Tibial nerve (tissue), 4 donors: ENCODE measurements around the gene DGKD. TPM values are rescaled to one million over a fixed set of nuclear protein-coding genes. Genes with fewer than 3 reads are reported as not detected.
A peak's percentile ranks its signal among the peaks of the same experiment; 100 is the strongest.

Source experiments
- DNase-seq, 2 donors: peaks; one replicate each; pipeline ENCODE4 v3.0.0-alpha.2; 2019; ENCODE audit warnings: low spot score in 2 of 2
- H3K27ac ChIP-seq, 4 donors: fragments of 200-600 bp; sonication (generic) in 3 of 4; one replicate each; pipeline ENCODE4 v1.5.1; 2017 to 2019; ENCODE audit warnings: mild to moderate bottlenecking in 1 of 4
- H3K27me3 ChIP-seq, 2 donors: fragments of 200-600 bp; sonication (generic) in 1 of 2; one replicate each; pipeline versions ENCODE4 v1.5.1 to v1.6.0; 2017 to 2019
- H3K36me3 ChIP-seq, 3 donors: fragments of 200-600 bp; sonication (generic); one replicate each; pipeline ENCODE4 v1.5.1; 2018 to 2019
- H3K4me1 ChIP-seq, 4 donors: fragments of 200-600 bp; sonication (generic) in 3 of 4; one replicate each; pipeline ENCODE4 v1.5.1; 2017 to 2019
- H3K4me3 ChIP-seq, 4 donors: fragments of 200-600 bp; sonication (generic) in 3 of 4; one replicate each; pipeline ENCODE4 v1.5.1; 2017 to 2019; ENCODE audit warnings: mild to moderate bottlenecking in 1 of 4, moderate library complexity in 1 of 4
- H3K9me3 ChIP-seq, 4 donors: fragments of 200-600 bp; sonication (generic) in 3 of 4; one replicate each; pipeline ENCODE4 v1.5.1; 2017 to 2019
- EP300 ChIP-seq, 2 donors: sonication (generic); formaldehyde crosslinking; IDR thresholded peaks; one replicate each; pipeline ENCODE4 v1.6.1; 2017; ENCODE audit warnings: antibody characterized with exemption in 2 of 2, mild to moderate bottlenecking in 1 of 2
- POLR2A ChIP-seq, 2 donors: fragments of 450-650 bp; IDR thresholded peaks; one replicate each; pipeline ENCODE4 v1.6.1; 2017; ENCODE audit warnings: antibody characterized with exemption in 2 of 2, mild to moderate bottlenecking in 2 of 2, moderate library complexity in 2 of 2
- WGBS, 2 donors: methylation state at CpG; one replicate each; pipeline ENCODE4 v1.1.5; 2018; 5-methylcytosine and 5-hydroxymethylcytosine counted together
- total RNA-seq, 4 donors: library from RNA; depleted of rRNA; stranded (reverse); fragments of >200 nt; gene quantifications; one replicate each; pipeline ENCODE4 v1.1.0, GENCODE V29; 2016
- TF ChIP-seq, protein P1 (sequence below), 5 experiments: fragments of 200-600 bp in 3 of 5; fragments of 450-650 bp in 2 of 5; sonication (generic) in 3 of 5; IDR thresholded peaks; one replicate each; pipeline ENCODE4 v1.5.1; 2016 to 2019; ENCODE audit warnings: antibody characterized with exemption in 5 of 5, mild to moderate bottlenecking in 3 of 5, moderate library complexity in 2 of 5

DGKD gene
- total RNA-seq, 4 donors from 2014 or later, result 6.5 to 11.7 (median 7.4) TPM

DNA sequence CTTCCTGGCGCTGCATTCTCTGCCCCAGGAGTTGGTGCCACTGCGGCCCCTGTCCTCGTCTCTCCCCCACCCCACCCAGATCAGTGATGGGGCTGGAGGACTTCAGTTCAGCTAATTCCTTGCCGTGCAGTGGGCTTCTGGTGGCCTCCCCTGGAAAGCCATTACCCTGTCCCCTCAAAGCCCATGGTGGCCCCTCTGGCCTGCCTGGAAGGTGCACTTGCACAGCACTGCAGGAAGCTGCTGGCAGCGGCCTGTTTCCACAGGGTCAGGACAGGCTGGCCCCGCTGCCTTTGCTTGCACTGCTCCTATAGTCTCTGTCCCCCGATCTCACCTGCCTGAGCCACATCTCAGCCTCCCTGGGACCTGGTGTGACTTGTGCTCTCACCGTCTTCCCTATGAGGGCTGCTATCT is 107.2 kb downstream of the DGKD start:
- Histone ChIP-seq H3K9me3 (no peaks in the 10 kb centered on the region), H3K27me3 (no peaks in the 10 kb centered on the region), H3K27ac (no peak overlapping the region), H3K4me3 (no peak overlapping the region), H3K36me3 (peaks cover 4 to 99% (median 15%) of the 10 kb centered on the region in 3 donors), H3K4me1 (no peaks in the 10 kb centered on the region)
- 85 to 99% methylated on average over 6 to 8 of the region's 8 CpGs for WGBS, 2 donors
- TF ChIP-seq, protein P1, sequence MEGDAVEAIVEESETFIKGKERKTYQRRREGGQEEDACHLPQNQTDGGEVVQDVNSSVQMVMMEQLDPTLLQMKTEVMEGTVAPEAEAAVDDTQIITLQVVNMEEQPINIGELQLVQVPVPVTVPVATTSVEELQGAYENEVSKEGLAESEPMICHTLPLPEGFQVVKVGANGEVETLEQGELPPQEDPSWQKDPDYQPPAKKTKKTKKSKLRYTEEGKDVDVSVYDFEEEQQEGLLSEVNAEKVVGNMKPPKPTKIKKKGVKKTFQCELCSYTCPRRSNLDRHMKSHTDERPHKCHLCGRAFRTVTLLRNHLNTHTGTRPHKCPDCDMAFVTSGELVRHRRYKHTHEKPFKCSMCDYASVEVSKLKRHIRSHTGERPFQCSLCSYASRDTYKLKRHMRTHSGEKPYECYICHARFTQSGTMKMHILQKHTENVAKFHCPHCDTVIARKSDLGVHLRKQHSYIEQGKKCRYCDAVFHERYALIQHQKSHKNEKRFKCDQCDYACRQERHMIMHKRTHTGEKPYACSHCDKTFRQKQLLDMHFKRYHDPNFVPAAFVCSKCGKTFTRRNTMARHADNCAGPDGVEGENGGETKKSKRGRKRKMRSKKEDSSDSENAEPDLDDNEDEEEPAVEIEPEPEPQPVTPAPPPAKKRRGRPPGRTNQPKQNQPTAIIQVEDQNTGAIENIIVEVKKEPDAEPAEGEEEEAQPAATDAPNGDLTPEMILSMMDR (IDR thresholded peaks at IDR 0.05), result no peak
- TF ChIP-seq POLR2A (IDR thresholded peaks at IDR 0.05), result no peak
- no peak for TF ChIP-seq EP300 (IDR thresholded peaks at IDR 0.05)
- DNase-seq, result no peak

DNA sequence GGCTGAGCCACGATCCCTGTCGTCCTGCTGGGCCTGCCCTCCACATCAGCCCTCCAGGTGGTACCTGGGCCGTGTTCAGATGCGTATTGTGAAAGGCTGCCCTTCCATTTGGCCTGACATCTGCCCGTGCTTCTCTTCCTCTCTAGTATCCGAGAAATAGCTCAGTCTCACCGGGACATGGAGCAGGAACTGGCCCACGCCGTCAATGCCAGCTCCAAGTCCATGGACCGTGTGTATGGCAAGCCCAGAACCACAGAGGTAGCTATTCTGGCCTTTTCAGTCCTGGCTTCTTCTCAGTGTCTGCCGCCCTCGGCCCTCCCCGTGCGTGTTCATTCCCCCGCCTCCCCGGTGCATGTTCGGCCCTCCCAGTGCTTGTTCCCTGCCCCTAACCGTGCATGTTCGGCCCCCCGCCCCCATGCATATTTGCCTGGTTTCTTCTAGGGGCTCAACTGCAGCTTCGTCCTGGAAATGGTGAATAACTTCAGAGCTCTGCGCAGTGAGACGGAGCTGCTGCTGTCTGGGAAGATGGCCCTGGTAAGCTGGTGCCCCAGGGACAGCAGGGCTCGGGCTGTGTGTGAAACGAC is 108.0 kb downstream of the DGKD start:
- H3K9me3 ChIP-seq, result no peaks in the 10 kb centered on the region
- H3K4me1 ChIP-seq, result no peaks in the 10 kb centered on the region
- H3K4me3 ChIP-seq, result no peak overlapping the region
- 91% methylated on average over 23 to 25 of the region's 25 CpGs for WGBS, 2 donors
- TF ChIP-seq, protein P1 (IDR thresholded peaks at IDR 0.05), result no peak
- TF ChIP-seq POLR2A (IDR thresholded peaks at IDR 0.05) (no peak), EP300 (IDR thresholded peaks at IDR 0.05) (no peak)
- no peak for DNase-seq
- H3K27ac ChIP-seq, result no peak overlapping the region
- H3K27me3 ChIP-seq, result no peaks in the 10 kb centered on the region
- peaks cover 4 to 99% (median 10%) of the 10 kb centered on the region in 3 donors for H3K36me3 ChIP-seq

DNA sequence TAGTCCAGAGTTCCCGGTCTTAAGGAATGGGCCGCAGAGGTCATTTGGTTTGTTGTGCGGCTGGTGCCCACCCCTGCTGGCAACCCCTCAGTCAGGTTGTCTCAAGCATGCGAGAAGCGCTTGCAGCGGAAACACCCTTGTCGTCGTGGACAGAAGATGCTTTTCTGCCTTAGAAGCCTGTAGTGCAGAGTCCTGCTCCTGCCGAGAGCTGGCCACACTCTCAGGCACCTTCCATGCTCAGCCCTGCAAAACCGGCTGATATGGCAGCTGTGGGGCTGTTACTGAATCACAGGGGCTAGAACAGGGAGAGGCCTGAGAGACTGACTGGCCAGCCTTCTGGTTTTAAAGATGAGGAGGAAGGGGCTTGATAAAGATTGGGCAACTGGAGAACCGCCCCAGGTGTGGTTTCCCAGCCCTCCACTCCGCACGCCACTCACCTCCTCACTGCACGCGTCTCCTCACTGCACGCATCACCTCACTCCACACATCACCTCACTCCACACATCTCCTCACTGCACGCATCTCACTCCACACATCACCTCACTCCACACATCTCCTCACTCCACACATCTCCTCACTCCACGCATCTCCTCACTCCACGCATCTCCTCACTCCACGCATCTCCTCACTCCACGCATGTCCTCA is 108.7 kb downstream of the DGKD start:
- no peak for DNase-seq
- no peaks in the 10 kb centered on the region for H3K4me1 ChIP-seq
- H3K27me3 ChIP-seq, result no peaks in the 10 kb centered on the region
- peaks cover 4 to 99% (median 10%) of the 10 kb centered on the region in 3 donors for H3K36me3 ChIP-seq
- TF ChIP-seq, protein P1 (IDR thresholded peaks at IDR 0.05), result no peak
- TF ChIP-seq EP300 (IDR thresholded peaks at IDR 0.05) (no peak), POLR2A (IDR thresholded peaks at IDR 0.05) (no peak)
- WGBS, 2 donors, result 93 to 98% methylated on average over 13 to 21 of the region's 21 CpGs
- no peak overlapping the region for H3K4me3 ChIP-seq
- H3K9me3 ChIP-seq, result no peaks in the 10 kb centered on the region
- H3K27ac ChIP-seq, result no peak overlapping the region

DNA sequence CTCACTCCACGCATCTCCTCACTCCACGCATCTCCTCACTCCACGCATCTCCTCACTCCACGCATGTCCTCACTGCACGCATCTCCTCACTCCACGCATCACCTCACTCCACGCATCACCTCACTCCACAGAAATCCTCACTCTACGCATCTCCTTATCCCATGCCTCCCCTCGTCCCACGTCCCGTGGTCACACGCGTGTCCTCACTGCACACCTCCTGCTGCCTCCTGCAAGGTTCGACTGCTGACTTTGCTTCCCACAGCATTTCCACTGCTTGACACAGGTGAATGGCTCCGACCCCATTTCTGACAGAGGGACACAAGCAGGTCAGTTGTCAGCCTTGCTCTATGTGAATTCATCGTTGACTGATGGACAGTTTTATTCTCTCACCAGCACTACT is 109.3 kb downstream of the DGKD start:
- peak in 1 of 2 donors; percentile 4 for DNase-seq
- no peak overlapping the region for H3K4me3 ChIP-seq
- H3K9me3 ChIP-seq, result no peaks in the 10 kb centered on the region
- H3K36me3 ChIP-seq, result peaks cover 0 to 99% (median 10%) of the 10 kb centered on the region in 3 donors
- 89 to 92% methylated on average over 16 of the region's 16 CpGs for WGBS, 2 donors
- TF ChIP-seq EP300 (IDR thresholded peaks at IDR 0.05) (no peak), POLR2A (IDR thresholded peaks at IDR 0.05) (no peak)
- TF ChIP-seq, protein P1 (IDR thresholded peaks at IDR 0.05), result no peak
- no peaks in the 10 kb centered on the region for H3K27me3 ChIP-seq
- no peaks in the 10 kb centered on the region for H3K4me1 ChIP-seq
- no peak overlapping the region for H3K27ac ChIP-seq

DNA sequence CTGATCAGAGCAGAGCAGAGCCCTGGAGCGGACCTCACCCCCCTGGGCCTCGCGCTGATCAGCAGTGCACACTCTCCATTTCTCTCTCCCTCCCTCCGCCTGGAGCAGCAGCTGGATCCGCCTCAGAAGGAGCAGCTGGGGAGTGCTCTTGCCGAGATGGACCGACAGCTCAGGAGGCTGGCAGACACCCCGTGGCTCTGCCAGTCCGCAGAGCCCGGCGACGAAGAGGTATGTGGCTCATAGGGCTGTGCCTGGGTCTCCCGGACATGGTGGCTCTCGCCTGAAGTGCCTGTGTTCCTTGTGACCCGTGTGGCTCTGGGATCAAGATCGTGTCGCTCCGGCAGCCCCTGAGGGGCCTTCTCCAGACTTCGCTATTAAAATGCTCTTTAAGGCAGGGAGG is 109.8 kb downstream of the DGKD start:
- 92 to 94% methylated on average over 19 of the region's 19 CpGs for WGBS, 2 donors
- peaks cover 0 to 98% (median 10%) of the 10 kb centered on the region in 3 donors for H3K36me3 ChIP-seq
- H3K27ac ChIP-seq, result no peak overlapping the region
- TF ChIP-seq, protein P1 (IDR thresholded peaks at IDR 0.05), result no peak
- no peak for TF ChIP-seq POLR2A (IDR thresholded peaks at IDR 0.05)
- TF ChIP-seq EP300 (IDR thresholded peaks at IDR 0.05), result no peak
- no peak overlapping the region for H3K4me3 ChIP-seq
- no peaks in the 10 kb centered on the region for H3K9me3 ChIP-seq
- no peak for DNase-seq
- no peaks in the 10 kb centered on the region for H3K27me3 ChIP-seq
- H3K4me1 ChIP-seq, result no peaks in the 10 kb centered on the region
